HepG2 (cell line): ENCODE measurements around the gene STARD10. TPM values are rescaled to one million over a fixed set of nuclear protein-coding genes. Genes with fewer than 3 reads are reported as not detected.

Source experiments
- ATAC-seq: fragments of 200-7000 bp; cut with Tn5 transposase; 3 replicates; pipeline ENCODE4 v1.9.1; 2020; ENCODE audit warnings: mild to moderate bottlenecking, moderate library complexity
- BruUV-seq: library from RNA; stranded (reverse); fragments of 400-500 nt; replicated peaks from 2 replicates; lab custom pipeline; 2021; lab: Mats Ljungman, UMichigan
- CTCF ChIA-PET: fragments of 300-600 bp; formaldehyde crosslinking; extraction: SDS; loops from one replicate; lab custom pipeline; 2021; ENCODE audit warnings: low total read pairs, inconsistent platforms, low intra/inter-chr PET ratio; lab: Yijun Ruan, JAX
- POLR2A ChIA-PET: fragments of 350-600 bp; sonication (Branson Sonifier 250); formaldehyde crosslinking; loops from one replicate; lab custom pipeline; 2020; ENCODE audit warnings: antibody characterized with exemption, inconsistent platforms; lab: Yijun Ruan, JAX
- DNase-seq: peaks from one replicate; pipeline ENCODE4 v3.0.0-alpha.2; 2015; ENCODE audit warnings: low spot score
- FAIRE-seq: peaks from 3 replicates; lab custom pipeline; 2011; peaks lifted over from hg19 to GRCh38; lab: Jason Lieb, UNC
- H2AFZ ChIP-seq: one replicate; pipeline ENCODE4 v1.6.1; 2011; ENCODE audit warnings: low read length, inconsistent platforms
- H3K27ac ChIP-seq: fragments of 300-600 bp; 3 replicates; pipeline ENCODE4 v1.8.0; 2011; ENCODE audit warnings: mixed run types, mild to moderate bottlenecking, mixed read lengths, low read length, inconsistent platforms; ENCODE audit not compliant: insufficient read depth; ENCODE audit errors: extremely low read length
- H3K27me3 ChIP-seq, 2 experiments: fragments of 200-600 bp in 1 of 2; 2 replicates in 1 of 2; 3 replicates in 1 of 2; pipeline versions ENCODE4 v1.6.0 to v1.8.0; 2011; ENCODE audit warnings: low read length in 2 of 2, mild to moderate bottlenecking in 2 of 2, moderate library complexity in 2 of 2, inconsistent platforms in 1 of 2; ENCODE audit not compliant: insufficient read depth in 2 of 2, control insufficient read depth in 1 of 2
- H3K36me3 ChIP-seq, 2 experiments: fragments of 200-600 bp in 1 of 2; replicated peaks in 1 of 2; 2 replicates in 1 of 2; 3 replicates in 1 of 2; pipeline versions ENCODE4 v1.5.1 to v1.8.0; 2011; ENCODE audit warnings: low read length in 2 of 2, inconsistent platforms in 1 of 2; ENCODE audit not compliant: insufficient read depth in 2 of 2, control insufficient read depth in 1 of 2
- H3K4me1 ChIP-seq: 2 replicates; pipeline ENCODE4 v1.5.1; 2012; ENCODE audit warnings: low read length, inconsistent platforms; ENCODE audit not compliant: insufficient read depth
- H3K4me2 ChIP-seq: 2 replicates; pipeline ENCODE4 v1.6.0; 2011; ENCODE audit warnings: low read depth, low read length, inconsistent platforms
- H3K4me3 ChIP-seq, 3 experiments: fragments of 200-600 bp in 1 of 3; sonication (generic), shearing (Covaris generic) in 1 of 3; replicated peaks in 1 of 3; 2 replicates each; pipeline ENCODE4 v1.5.1; 2011 to 2016; ENCODE audit warnings: low read length in 3 of 3, inconsistent platforms in 2 of 3, low read depth in 2 of 3, mild to moderate bottlenecking in 2 of 3, control low read depth in 1 of 3, mixed read lengths in 1 of 3; ENCODE audit not compliant: insufficient read depth in 1 of 3
- H3K79me2 ChIP-seq: one replicate; pipeline ENCODE4 v1.6.1; 2011; ENCODE audit warnings: low read length, inconsistent platforms; ENCODE audit not compliant: insufficient read depth
- H3K9ac ChIP-seq: 2 replicates; pipeline ENCODE4 v1.6.0; 2011; ENCODE audit warnings: mild to moderate bottlenecking, low read depth, low read length, inconsistent platforms; ENCODE audit not compliant: insufficient read depth
- H3K9me3 ChIP-seq: 2 replicates; pipeline ENCODE4 v1.5.1; 2012; ENCODE audit warnings: mild to moderate bottlenecking, low read length
- H4K20me1 ChIP-seq: 2 replicates; pipeline ENCODE4 v1.6.0; 2011; ENCODE audit warnings: inconsistent platforms, mild to moderate bottlenecking, low read length, moderate library complexity; ENCODE audit not compliant: insufficient read depth
- DDIT3 ChIP-seq: sonication (generic); formaldehyde crosslinking; IDR thresholded peaks from 2 replicates; pipeline ENCODE4 v1.4.0; 2020; ENCODE audit warnings: mild to moderate bottlenecking, missing genetic modification reagents
- FIP1L1 ChIP-seq: fragments of 200-400 bp; formaldehyde crosslinking; IDR thresholded peaks from 2 replicates; pipeline ENCODE4 v1.6.1; 2018; ENCODE audit warnings: low read depth, mild to moderate bottlenecking, low read length, moderate library complexity, borderline replicate concordance; ENCODE audit not compliant: insufficient read depth
- HMG20B ChIP-seq: conservative IDR thresholded peaks from 2 replicates; pipeline ENCODE4 v1.6.1; 2016; ENCODE audit warnings: missing genetic modification reagents, missing compliant biosample characterization
- SUZ12 ChIP-seq: fragments of 150-350 bp; IDR thresholded peaks from 2 replicates; pipeline ENCODE4 v1.6.1; 2014; ENCODE audit warnings: low read depth, low read length
- XBP1 ChIP-seq: sonication (generic); formaldehyde crosslinking; IDR thresholded peaks from 2 replicates; pipeline ENCODE4 v1.5.0; 2020; ENCODE audit warnings: missing genetic modification reagents
- ZEB1 ChIP-seq: IDR thresholded peaks from 2 replicates; pipeline ENCODE4 v1.6.1; 2012; ENCODE audit warnings: mild to moderate bottlenecking, low read depth, inconsistent platforms; ENCODE audit not compliant: insufficient replicate concordance
- ZNF275 ChIP-seq: sonication (generic); formaldehyde crosslinking; IDR thresholded peaks from 2 replicates; pipeline ENCODE4 v1.8.0; 2022; ENCODE audit warnings: missing genetic modification reagents, mild to moderate bottlenecking, inconsistent platforms, borderline replicate concordance
- ZNF530 ChIP-seq: sonication (generic); formaldehyde crosslinking; IDR thresholded peaks from 2 replicates; pipeline ENCODE4 v1.5.0; 2020; ENCODE audit warnings: low read depth, mild to moderate bottlenecking, missing genetic modification reagents
- WGBS: methylation state at CpG from one replicate; pipeline ENCODE4 v1.1.6; 2017; ENCODE audit warnings: low lambda C conversion rate; 5-methylcytosine and 5-hydroxymethylcytosine counted together
- in situ Hi-C: cut with HindIII; loops from 2 replicates; pipeline ENCODE4 v1.10.0; 2017; ENCODE audit warnings: low pct_unique_long_range_greater_than_20kb; ENCODE audit not compliant: extremely low pct_ligation_motif_present
- intact Hi-C: fragments of 100-400 bp; cut with micrococcal nuclease; formaldehyde crosslinking; loops from one replicate; pipeline ENCODE4 v1.10.0; 2022; ENCODE audit not compliant: unreplicated experiment
- polyA plus RNA-seq, 8 experiments: library from polyadenylated mRNA; depleted of rRNA in 3 of 8; stranded (reverse) in 7 of 8; unstranded in 1 of 8; fragments of >200 nt; fragmentation: Illumina TruSeq in 4 of 8; extraction: Trizol in 4 of 8; gene quantifications; 2 replicates each; pipeline versions ENCODE4 v1.2.1 to v1.2.3, GENCODE V29; 2011 to 2016; ENCODE audit warnings: low read depth in 4 of 8, missing spikeins in 1 of 8, mixed read lengths in 1 of 8; ENCODE audit not compliant: insufficient read depth in 1 of 8
- total RNA-seq, 5 experiments: library from RNA; depleted of rRNA; stranded (reverse); fragments of >200 nt; fragmentation: Illumina TruSeq; extraction: Trizol; gene quantifications; 2 replicates each; pipeline ENCODE4 v1.2.3, GENCODE V29; 2016; ENCODE audit warnings: low read depth in 1 of 5

STARD10 gene
- total and polyA plus RNA-seq, 2 of the 13 experiments (the other 11 are each of a cell fraction or from before 2014, with no cell fraction given), result 260 to 341 TPM

- Histone ChIP-seq H2AFZ (no peak overlapping the region), H3K79me2 (peaks cover 37% of the 10 kb centered on the region), H3K4me3 (no peak overlapping the region), H3K27ac (no peak overlapping the region), H3K4me2 (no peak overlapping the region), H3K36me3 (peaks cover 48 to 89% of the 10 kb centered on the region in 2 experiments; a peak in 4 of 5 replicates), H4K20me1 (peaks cover 8% of the 10 kb centered on the region; the same call in 1 of the 2 replicates), H3K9ac (no peak overlapping the region), H3K9me3 (no peaks in the 10 kb centered on the region), H3K4me1 (no peaks in the 10 kb centered on the region), H3K27me3 (no peaks in the 10 kb centered on the region)
- ChIA-PET CTCF (no interaction called here), POLR2A (no interaction called here)
- in situ Hi-C loops (no loop called here), intact Hi-C loops (no loop called here)
- ATAC-seq (no peak), FAIRE-seq (no peak), DNase-seq (no peak)
- 100% methylated on average over 2 of the region's 2 CpGs for WGBS
- no TSS peak for BruUV-seq
- TF ChIP-seq ZEB1, result no peak
- no peak for TF ChIP-seq ZNF530 (CRISPR knock-in tag)
- no peak for TF ChIP-seq SUZ12
- TF ChIP-seq XBP1 (CRISPR knock-in tag), result no peak
- no peak for TF ChIP-seq ZNF275 (CRISPR knock-in tag)
- TF ChIP-seq FIP1L1, result no peak
- TF ChIP-seq HMG20B (CRISPR knock-in tag), result no peak
- no peak for TF ChIP-seq DDIT3
Observed at GRCh38 chr11:72719144-72719543, 74.7 kb downstream of the STARD10 start.
